HG03064 (cell line): ENCODE data around the gene SLC16A12.
"Not testable (repeated sequence)": the region's sequence is repeated elsewhere in the genome, so short reads cannot be mapped to it uniquely, and the experiment has no call there.

Experiments used
- ATAC-seq: cut with Tn5 transposase; IDR thresholded peaks from one replicate; pipeline ENCODE4 v1.9.1; 2021; ENCODE audit warnings: low read depth; ENCODE audit not compliant: unreplicated experiment

Gene SLC16A12

DNA sequence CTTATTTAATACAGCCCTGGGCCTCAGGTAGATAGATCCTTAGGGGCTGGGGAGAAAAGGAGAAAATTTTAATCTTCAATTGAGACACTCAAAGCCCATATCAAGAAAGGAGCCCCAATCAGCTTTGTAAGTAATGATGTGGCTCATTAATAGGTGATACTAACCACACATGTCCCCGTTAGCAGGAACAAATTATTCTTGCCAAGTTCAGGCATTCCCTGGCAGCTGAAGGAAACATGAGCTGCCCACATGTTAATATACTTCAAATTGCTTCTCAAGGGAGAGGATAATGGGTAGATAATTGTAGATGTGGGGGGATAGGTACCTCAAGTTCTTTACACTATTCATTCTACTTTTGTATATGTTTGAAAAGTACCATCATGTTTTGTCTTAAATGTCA lies 106.5 kb downstream of the SLC16A12 start:
- no peak for ATAC-seq

DNA sequence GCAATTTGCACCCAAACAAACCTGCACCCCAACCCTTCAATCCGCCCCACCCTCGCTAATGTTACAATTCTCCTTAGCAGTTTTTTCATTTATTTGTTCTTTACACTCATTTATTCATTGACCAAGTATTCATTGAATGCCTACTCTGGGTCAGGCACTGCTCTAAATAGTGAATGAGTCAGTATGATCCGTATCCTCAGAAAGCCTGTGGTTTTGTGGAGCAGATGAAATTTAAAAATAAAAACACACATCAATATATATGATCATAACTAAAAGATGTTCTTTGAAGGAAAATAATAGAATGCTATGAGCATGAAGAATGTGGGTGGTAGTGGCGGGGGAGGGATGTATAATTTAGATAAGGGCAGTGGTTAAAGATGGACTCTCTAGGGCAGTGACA lies 107.8 kb downstream of the SLC16A12 start:
- ATAC-seq, result no peak

DNA sequence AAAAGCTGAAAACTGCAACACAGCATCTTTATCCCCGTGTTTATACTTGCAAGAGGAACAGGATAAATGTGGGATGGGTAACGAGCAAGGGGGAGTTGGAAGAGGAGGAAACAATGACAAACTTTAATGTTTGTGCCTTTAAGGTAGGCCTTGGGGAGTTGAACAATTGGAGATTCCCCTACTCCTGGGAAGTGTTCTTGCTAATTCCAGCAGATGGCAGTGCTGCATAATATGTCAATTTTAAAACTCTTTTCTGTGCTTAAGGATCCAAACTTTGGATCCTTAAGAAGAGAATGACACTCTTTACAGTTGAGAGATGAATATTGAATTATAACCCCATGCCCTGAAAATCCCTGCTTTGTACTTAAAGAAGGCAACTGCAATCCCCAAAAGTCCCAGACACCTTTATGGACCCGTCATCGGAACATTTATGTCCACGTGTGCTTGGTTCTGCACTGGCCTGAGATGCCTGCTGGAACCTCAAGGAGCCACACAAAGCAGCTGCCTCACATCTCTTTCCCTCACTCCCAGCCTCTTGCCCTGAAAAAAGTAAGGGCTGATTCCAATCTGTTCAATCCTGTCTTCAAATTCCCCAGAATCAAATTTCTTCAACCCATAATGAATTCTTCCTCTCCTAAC lies 109.0 kb downstream of the SLC16A12 start:
- no peak for ATAC-seq

DNA sequence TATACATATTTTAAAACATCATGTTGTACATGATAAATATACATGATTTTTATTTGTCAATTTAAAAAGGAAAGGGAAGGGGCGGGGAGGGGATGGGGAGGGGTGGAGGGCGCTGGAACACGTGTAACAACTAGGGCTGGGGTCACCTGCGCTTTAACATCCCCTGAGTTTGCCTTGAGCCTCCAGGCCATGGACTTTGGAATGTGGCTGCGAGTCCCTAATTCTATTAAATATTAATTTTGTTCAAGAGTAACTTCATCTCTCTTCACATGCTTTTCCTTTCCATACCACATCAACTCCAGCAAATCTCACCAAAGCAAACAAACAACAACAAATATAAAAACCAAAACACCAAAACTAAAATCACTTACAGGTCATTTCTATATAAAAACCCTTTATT lies 110.4 kb downstream of the SLC16A12 start:
- no peak for ATAC-seq

DNA sequence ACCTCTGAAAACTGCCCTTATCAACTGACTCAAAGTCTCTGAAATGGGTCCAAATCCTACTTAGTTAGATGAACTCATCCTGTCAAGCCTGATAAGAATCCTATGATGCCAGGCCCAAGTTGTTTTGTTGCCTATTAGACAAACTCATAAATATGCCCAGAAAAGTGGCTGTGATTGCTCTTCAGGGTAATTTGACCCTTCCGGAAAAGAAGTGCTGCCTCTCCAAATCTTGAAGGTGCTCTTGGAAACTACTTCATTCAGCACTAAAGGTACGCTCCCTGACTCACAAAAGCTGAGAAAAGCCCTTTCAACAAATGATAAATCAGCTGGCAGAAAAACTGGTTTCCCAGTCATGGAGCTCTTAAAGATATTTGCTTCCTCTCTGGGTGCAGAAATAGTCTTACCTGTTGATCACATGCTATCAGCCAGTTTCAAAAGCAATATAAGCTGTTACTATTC lies 114.3 kb downstream of the SLC16A12 start:
- no peak for ATAC-seq

DNA sequence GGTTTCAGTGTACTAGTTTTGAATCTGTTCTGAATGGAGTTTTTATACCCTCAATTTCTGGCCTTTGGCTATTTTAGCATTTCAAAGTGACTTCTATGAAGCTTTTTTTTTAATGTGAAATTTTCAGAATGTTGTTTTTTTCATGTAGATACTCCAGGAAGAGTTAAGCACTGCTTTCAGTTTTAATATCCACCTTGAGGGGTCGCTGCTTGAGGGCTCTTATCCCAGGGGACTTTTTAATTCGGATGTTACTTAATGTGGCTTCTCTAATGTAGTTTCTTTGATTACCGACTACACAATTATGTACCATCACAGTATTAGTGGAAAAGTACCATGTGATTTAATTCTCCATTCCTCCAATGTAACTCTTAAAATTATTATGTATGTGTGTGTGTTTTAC lies 115.8 kb downstream of the SLC16A12 start:
- ATAC-seq, result no peak

DNA sequence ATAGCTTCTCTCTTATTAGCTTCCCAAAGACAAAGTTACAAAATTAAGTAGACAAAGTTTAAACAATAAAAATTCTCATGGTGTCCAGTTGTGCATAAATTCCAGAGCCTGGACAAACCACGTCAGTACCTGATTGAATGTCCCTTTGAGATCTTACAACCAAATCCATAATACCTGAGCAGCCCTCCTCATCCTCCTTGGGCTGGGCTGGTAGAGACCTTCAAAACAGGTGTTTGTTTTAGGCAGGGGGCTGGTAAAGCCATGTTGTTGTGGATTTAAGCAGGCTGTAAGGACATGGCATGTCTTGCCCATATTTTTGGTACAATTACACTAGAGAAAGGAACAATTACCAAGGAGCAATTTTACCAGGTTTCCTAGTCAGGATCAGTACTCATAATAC lies 118.9 kb downstream of the SLC16A12 start:
- no peak for ATAC-seq

DNA sequence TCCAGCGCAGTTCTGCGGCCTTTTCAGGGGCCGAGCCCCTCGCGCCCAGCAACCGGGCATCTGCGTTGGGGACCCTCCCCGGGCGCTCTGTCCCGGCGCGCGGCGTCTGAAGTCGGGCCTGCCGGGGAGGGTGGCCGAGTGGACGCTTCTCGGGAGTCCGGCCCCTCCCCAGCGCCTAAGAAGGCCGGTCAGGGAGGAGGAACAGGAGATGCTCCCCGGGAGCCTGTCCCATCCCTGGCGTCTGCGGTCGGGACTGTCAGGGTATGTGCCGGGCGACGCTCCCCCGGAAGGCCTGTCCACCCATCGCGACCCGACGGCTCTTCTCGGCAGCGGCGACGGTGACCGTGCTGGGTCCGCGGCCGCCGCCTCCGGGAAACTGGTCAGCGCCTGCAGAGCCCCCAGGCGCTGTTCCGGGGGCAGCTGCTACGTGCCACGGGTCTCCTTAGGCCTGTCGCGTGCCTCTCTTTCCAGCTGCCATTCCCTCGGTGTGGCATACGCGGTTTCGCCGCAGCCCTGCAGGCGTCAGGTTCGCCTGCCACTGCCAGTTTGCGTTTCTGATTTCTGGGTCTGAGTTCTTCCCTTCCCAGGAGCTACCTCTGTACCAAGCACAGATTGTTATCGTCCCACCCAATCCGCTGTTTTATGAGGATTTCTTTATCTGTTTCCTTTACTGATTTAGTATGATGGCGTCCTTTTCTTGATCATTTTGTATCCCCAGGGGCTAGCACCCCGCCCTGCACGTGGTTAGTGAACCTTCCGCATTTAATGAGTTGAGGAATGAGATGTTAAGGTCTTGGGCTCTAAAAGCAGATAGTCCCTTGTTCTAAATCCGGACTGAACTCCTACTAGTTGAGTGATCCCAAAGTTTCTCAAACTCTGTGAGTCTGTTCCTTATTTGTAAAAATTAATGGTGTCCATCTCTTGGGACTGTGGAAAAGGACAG lies 120.2 kb downstream of the SLC16A12 start:
- peak; percentile 43 for ATAC-seq

DNA sequence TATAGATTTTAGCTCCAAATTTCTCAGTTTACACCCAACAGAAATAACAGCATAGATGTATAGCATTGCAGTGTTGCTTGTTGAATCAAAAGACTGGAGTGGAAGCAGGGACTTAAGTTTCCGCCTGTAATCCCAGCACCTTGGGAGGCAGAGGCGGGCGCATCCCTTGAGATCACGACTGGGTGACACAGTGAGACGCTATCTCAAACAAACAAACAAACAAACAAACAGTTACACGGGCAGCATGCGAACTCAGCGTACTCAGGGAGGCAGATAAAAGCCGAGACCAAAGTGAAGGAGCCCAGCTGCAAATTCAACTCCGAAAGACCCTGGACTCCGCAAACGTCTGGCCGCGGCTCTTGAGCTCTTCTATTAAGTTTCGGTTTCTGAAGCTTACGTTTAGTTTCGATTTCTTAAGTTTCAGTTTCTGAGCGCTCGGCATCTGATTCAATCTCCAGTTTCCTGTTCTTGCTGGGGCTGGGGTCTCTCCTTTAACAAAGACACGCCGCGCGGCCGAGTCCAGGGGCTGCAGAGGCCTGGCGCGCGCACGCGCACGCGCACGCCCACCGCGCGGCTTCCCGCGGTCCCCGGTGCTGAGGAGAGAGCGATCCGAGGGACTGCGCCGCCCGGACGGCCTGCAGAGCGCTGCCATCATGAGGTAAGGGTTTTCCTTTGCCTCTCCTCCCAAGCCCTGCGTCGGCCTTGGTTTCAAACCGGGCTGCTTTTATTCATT lies 121.1 kb downstream of the SLC16A12 start, which contains the start of gene IFIT5:
IFIT5 (plus strand) TSS at position 423 of the 733 bp plus-strand sequence; CDS start at position 654, 231 bp downstream.
- ATAC-seq, result peak; percentile 59

DNA sequence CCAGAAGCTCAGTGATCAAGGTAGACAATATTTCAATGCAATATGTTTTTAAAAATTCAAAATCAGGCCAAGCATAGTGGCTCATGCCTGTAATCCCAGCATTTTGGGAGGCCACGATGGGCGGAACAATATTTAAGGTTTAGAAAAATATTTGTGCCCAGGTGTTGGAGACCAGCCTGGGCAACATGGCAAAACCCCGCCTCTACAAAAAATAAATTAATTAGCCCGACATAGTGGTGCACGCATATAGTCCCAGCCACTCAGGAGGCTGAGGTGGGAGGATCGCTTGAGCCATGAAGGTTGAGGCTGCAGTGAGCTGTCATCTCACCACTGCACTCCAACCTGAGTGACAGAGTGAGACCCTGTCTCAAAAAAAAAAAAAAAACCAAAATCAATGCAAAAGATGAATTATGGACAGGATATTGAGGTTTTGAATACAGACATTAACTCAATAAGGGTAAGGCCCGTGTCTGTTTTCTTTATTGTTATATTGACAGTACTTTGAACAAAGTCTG lies 121.9 kb downstream of the SLC16A12 start:
- ATAC-seq, result no peak

DNA sequence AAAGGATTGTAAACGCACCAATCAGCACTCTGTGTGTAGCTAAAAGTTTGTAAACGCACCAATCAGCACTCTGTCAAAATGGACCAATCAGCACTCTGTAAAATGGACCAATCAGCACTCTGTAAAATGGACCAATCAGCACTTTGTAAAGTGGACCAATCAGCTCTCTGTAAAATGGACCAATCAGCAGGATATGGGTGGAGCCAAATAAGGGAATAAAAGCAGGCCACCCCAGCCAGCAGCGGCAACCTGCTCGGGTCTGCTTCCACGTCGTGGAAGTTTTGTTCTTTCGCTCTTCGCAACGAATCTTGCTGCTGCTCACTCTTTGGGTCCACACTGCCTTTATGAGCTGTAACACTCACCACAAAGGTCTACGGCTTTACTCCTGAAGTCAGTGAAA lies 123.1 kb downstream of the SLC16A12 start:
- not testable (repeated sequence) for ATAC-seq

DNA sequence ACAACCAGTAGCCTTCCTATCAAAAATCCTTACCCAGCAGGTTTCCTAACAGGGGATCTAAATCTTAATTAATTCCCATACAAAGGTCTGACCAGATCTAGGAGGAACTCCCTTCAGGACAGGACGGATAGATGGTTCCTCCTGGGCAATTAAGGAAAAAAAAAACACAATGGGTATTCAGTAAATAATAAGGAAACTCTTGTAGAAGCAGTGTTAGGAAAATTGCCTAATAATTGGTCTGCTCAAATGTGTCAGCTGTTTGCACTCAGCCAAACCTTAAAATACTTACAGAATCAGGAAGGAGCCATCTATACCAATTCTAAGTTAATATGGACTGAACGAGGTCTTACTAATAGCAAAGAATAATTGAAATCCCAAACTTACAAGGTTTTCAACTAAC lies 124.3 kb downstream of the SLC16A12 start:
- ATAC-seq, result not testable (repeated sequence)

DNA sequence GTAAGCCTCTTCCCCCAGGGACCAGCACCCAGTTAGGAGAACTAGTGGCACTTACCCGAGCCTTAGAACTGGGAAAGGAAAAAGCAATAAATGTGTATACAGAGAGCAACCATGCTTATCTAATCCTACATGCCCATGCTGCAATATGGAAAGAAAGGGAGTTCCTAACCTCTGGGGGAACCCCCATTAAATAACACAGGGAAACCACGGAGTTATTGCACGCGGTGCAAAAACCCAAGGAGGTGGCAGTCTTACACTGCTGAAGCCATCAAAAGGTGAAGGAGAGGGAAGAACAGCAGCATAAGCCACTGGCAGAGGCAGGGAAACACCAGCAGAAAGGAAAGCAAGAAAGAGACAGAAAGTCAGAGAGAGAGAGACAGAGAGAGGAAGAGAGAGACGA lies 124.8 kb downstream of the SLC16A12 start:
- ATAC-seq, result not testable (repeated sequence)

DNA sequence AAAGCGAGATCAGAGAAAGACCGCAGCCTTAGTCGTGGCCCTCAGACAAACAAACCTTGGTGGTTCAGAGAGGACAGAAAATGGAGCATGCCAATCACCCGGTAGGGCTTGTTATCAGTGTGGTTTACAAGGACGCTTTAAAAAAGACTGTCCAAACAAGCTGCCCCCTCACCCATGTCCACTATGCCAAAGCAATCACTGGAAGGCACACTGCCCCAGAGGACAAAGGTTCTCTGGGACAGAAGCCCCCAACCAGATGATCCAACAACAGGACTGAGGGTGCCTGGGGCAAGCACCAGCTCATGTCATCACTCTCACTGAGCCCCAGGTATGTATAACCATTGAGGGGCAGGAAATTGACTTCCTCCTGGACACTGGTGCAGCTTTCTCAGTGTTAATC lies 126.1 kb downstream of the SLC16A12 start:
- ATAC-seq, result not testable (repeated sequence)

DNA sequence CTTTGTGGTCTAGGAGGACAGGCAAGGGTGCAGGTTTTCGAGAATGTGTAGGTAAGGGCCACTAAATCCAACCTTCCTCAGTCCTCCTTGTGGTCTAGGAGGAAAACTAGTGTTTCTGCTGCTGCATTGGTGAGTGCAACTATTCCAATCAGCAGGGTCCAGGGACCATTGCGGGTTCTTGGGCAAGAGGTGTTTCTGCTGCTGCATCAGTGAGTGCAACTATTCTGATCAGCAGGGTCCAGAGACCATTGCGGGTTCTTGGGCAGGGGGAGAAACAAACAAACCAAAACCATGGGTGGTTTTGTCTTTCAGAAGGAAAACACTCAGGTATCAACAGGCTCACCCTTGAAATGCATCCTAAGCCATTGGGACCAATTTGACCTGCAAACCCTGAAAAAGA lies 127.6 kb downstream of the SLC16A12 start:
- not testable (repeated sequence) for ATAC-seq

DNA sequence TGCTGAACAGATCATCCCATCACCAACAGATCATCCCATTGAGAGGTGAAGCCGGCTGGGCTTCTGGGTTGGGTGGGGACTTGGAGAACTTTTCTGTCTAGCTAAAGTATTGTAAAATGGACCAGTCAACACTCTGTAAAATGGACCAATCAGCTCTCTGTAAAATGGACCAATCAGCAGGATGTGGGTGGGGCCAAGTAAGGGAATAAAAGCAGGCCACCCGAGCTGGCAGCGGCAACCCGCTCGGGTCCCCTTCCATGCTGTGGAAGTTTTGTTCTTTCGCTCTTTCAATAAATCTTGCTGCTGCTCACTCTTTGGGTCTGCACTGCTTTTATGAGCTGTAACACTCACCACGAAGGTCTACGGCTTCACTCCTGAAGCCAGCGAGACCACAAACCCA lies 129.2 kb downstream of the SLC16A12 start:
- not testable (repeated sequence) for ATAC-seq

DNA sequence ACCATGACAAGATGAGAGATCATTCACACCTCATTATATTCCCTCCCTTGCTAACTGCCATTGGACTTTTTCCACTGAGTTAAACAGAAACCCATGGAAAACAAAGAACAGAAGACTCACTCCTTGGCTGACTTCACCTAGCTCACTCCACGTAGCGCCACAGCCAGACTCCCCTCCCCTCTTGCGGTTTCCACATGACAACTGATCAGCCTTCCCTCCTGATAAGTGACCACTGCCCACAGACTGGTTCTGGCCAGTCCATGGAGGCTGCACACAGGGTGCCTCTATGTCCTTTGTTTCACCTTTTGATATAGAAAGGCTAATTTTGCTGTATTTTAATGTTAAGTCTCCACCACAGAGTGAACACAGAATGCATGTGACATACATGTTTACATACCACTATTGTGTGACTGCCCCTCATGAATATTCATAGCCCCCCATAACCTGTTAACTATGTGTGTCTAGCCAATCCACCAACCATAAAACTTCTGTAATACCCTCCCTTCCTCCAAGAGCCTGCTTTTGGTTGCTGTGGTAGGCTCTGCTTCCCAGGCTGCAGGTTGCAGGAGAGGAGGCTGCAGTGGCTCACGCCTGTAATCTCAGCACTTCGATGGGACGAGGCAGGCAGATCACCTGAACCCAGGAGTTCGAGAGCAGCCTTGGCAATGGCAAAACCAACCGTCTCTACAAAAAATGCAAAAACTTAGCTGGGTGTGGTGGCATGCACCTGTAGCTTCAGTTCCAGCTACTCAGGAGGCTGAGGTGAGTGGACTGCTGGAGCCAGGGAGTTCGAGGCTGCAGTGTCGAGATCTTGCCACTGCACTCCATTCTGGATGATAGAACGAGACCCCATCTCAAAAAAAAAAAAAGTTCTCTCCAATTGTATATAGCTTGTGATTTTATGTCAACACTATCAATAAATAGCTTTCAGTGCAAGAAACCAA lies 131.0 kb downstream of the SLC16A12 start:
- ATAC-seq, result no peak

DNA sequence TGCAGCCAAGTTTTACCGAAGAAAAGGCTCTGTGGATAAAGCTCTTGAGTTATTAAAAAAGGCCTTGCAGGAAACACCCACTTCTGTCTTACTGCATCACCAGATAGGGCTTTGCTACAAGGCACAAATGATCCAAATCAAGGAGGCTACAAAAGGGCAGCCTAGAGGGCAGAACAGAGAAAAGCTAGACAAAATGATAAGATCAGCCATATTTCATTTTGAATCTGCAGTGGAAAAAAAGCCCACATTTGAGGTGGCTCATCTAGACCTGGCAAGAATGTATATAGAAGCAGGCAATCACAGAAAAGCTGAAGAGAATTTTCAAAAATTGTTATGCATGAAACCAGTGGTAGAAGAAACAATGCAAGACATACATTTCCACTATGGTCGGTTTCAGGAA lies 132.4 kb downstream of the SLC16A12 start:
- no peak for ATAC-seq

DNA sequence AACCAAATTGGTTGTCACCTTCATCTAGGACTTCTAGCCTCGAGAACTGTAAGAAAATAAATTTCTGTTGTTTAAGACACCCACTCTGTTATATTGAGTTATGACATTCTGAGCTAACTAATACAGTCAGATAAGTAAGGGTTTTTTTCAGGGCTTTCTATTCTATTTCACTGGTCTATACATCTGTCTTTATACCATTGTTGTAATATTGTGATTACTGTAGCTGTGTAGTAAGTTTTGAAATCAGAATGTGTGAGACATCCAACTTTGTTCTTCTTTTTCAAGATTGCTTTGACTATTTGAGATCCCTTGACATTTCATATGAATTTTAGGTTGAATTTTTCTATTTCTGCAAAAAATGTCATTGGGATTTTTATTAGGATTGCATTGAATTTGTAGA lies 135.4 kb downstream of the SLC16A12 start:
- no peak for ATAC-seq
